ENCODE measurements around the gene FGF3.

Gene FGF3

GRCh38 chr11:69823641-69824265, 4.5 kb upstream of the FGF3 start:
- no peak for DNase-seq

GRCh38 chr11:69822676-69823494, 3.7 kb upstream of the FGF3 start:
- peak in 1 of 14 donors; percentile 80 for DNase-seq

- peak in 3 of 14 donors; percentile 5 to 92 (median 15) for DNase-seq
Measured at GRCh38 chr11:69821511-69822040, 2.4 kb upstream of the FGF3 start.

- no peak for DNase-seq
Measured at GRCh38 chr11:69820441-69820840, 1.2 kb upstream of the FGF3 start.

- DNase-seq = peak in 1 of 14 donors; percentile 50
Measured at GRCh38 chr11:69819541-69820070, 390 bp upstream of the FGF3 start.

- DNase-seq = no peak
Measured at GRCh38 chr11:69818231-69818602, 999 bp downstream of the FGF3 start.

- DNase-seq = peak in 1 of 14 donors; percentile 57
Measured at GRCh38 chr11:69817265-69818230, 1.7 kb downstream of the FGF3 start.

- DNase-seq = peak in 1 of 14 donors; percentile 22
Measured at GRCh38 chr11:69816671-69817070, 2.5 kb downstream of the FGF3 start.

GRCh38 chr11:69815973-69816372, 3.2 kb downstream of the FGF3 start:
- DNase-seq = no peak

- no peak for DNase-seq
Measured at GRCh38 chr11:69814902-69815301, 4.3 kb downstream of the FGF3 start.

GRCh38 chr11:69814411-69814810, 4.8 kb downstream of the FGF3 start:
- no peak for DNase-seq

GRCh38 chr11:69813839-69814238, 5.4 kb downstream of the FGF3 start:
- DNase-seq = no peak

- no peak for DNase-seq
Measured at GRCh38 chr11:69812946-69813345, 6.3 kb downstream of the FGF3 start.

GRCh38 chr11:69812256-69812655, 7.0 kb downstream of the FGF3 start:
- no peak for DNase-seq

- DNase-seq = no peak
Measured at GRCh38 chr11:69811431-69811830, 7.8 kb downstream of the FGF3 start.

- no peak for DNase-seq
Measured at GRCh38 chr11:69810289-69811118, 8.7 kb downstream of the FGF3 start.

GRCh38 chr11:69808667-69809086, 10.5 kb downstream of the FGF3 start:
- DNase-seq = no peak

GRCh38 chr11:69807106-69807815, 12.0 kb downstream of the FGF3 start:
- no peak for DNase-seq

GRCh38 chr11:69804769-69805508, 14.3 kb downstream of the FGF3 start:
- no peak for DNase-seq

Measured in C1 segment of cervical spinal cord (tissue), 14 donors.